Measurements from ENCODE around the gene ZNF112.
"Not testable (repeated sequence)": the region's sequence is repeated elsewhere in the genome, so short reads cannot be mapped to it uniquely, and the experiment has no call there.

ZNF112 gene

GRCh38 chr19:44356383-44357111 is at the start of gene ZNF112:
ZNF112 (minus strand) TSS chr19:44356680; CDS start chr19:44340539, 16,141 bp downstream.
- peak in 1 of 2 experiments; percentile 1 for DNase-seq

- peak; percentile 64 to 73 for DNase-seq
Observed at GRCh38 chr19:44401139-44402115, 44.9 kb upstream of the ZNF112 start, which contains the start of gene ZNF285. ZNF285 (minus strand) TSS chr19:44401608; CDS start chr19:44397213, 4,395 bp downstream.

GRCh38 chr19:44389268-44389667 is 32.8 kb upstream of the ZNF112 start:
- not testable (repeated sequence) for DNase-seq

GRCh38 chr19:44374789-44375188 is 18.3 kb upstream of the ZNF112 start:
- DNase-seq, result no peak

- no peak for DNase-seq
Observed at GRCh38 chr19:44371815-44372480, 15.5 kb upstream of the ZNF112 start.

GRCh38 chr19:44367024-44367423 is 10.5 kb upstream of the ZNF112 start:
- no peak for DNase-seq

- DNase-seq, result no peak
Observed at GRCh38 chr19:44346556-44346955, 9.9 kb downstream of the ZNF112 start.

GRCh38 chr19:44345959-44346358 is 10.5 kb downstream of the ZNF112 start:
- no peak for DNase-seq

- DNase-seq, result no peak
Observed at GRCh38 chr19:44344255-44344654, 12.2 kb downstream of the ZNF112 start.

- DNase-seq, result no peak
Observed at GRCh38 chr19:44341794-44342193, 14.7 kb downstream of the ZNF112 start.

GRCh38 chr19:44334639-44335038 is 21.8 kb downstream of the ZNF112 start:
- not testable (repeated sequence) for DNase-seq

GRCh38 chr19:44332145-44332544 is 24.3 kb downstream of the ZNF112 start:
- DNase-seq, result no peak

- DNase-seq, result no peak
Observed at GRCh38 chr19:44315883-44316282, 40.6 kb downstream of the ZNF112 start.

GRCh38 chr19:44313231-44313630 is 43.2 kb downstream of the ZNF112 start:
- DNase-seq, result no peak

- DNase-seq, result no peak
Observed at GRCh38 chr19:44308011-44308410, 48.5 kb downstream of the ZNF112 start.

GRCh38 chr19:44306283-44306682 is 50.2 kb downstream of the ZNF112 start:
- no peak for DNase-seq

- DNase-seq, result no peak
Observed at GRCh38 chr19:44305457-44305856, 51.0 kb downstream of the ZNF112 start.

GRCh38 chr19:44304659-44305193 is 51.8 kb downstream of the ZNF112 start, which contains the start of gene ZNF235:
ZNF235 (minus strand) TSS chr19:44305025; CDS start chr19:44303404, 1,621 bp downstream.
- DNase-seq, result peak; percentile 60 to 81

- no peak for DNase-seq
Observed at GRCh38 chr19:44303976-44304568, 52.4 kb downstream of the ZNF112 start.

GRCh38 chr19:44303320-44303719 is 53.2 kb downstream of the ZNF112 start:
- no peak for DNase-seq

GRCh38 chr19:44284968-44285367 is 71.5 kb downstream of the ZNF112 start:
- no peak for DNase-seq

GRCh38 chr19:44282846-44283245 is 73.6 kb downstream of the ZNF112 start:
- no peak for DNase-seq
